ENCODE data around the gene PCSK7.
"Not testable (repeated sequence)": the region's sequence is repeated elsewhere in the genome, so short reads cannot be mapped to it uniquely, and the experiment has no call there.

Gene PCSK7

DNA sequence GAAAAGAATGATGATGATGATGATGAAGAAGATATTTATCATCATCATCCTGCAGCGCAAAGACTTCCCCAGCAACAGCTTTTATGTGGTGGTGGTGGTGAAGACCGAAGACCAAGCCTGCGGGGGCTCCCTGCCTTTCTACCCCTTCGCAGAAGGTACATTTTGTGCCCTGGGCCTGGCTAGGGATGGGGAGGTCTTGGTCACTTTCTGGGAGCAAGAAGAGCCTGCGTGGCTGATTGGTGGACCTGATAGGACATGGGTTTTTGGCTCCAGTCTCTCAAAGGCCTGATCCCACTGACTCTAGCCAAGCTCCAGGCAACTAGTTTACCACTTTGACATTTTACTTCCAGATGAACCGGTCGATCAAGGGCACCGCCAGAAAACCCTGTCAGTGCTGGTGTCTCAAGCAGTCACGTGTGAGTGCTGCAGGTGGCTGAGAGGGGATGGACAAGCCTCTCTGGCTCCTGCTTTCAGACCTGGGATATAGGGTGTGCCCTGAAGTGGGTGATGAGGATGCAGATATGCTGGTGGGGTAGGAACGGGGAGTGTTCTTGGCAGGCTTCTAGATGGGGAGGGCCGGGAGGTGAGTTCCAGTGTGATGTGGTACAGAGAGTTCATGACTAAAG lies 48.0 kb downstream of the PCSK7 start:
- DNase-seq (ENCODE audit: low read depth in 2 of 2): no peak

DNA sequence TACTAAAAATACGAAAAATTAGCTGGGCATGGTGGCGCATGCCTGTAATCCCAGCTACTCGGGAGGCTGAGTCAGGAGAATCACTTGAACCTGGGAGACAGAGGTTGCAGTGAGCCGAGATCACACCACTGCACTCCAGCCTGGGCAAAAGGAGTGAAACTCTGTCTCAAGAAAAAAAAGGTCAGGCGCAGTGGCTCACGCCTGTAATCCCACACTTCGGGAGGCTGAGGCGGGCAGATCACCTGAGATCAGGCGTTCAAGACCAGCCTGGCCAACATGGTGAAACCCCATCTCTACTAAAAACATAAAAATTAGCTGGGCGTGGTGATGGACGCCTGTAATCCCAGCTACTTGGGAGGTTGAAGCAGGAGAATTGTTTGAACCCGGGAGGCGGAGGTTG lies 48.7 kb downstream of the PCSK7 start:
- DNase-seq (ENCODE audit: low read depth in 2 of 2): not testable (repeated sequence)

DNA sequence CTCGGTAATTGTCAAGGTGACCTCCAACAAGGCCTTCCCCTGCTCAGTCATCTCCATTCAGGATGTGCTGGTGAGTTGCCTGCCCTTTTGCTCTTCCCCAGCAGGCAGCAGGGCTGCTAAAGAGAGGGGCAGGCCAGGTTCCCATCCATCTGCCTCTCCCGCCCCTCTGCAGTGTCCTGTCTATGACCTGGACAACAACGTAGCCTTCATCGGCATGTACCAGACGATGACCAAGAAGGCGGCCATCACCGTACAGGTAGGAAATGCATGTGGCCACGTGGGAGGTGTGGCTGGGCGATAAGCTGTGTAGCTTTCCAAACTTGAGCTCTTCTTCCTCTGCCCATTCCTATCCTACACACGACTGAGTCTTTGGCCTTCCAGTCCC lies 49.3 kb downstream of the PCSK7 start:
- DNase-seq (ENCODE audit: low read depth in 2 of 2): no peak

DNA sequence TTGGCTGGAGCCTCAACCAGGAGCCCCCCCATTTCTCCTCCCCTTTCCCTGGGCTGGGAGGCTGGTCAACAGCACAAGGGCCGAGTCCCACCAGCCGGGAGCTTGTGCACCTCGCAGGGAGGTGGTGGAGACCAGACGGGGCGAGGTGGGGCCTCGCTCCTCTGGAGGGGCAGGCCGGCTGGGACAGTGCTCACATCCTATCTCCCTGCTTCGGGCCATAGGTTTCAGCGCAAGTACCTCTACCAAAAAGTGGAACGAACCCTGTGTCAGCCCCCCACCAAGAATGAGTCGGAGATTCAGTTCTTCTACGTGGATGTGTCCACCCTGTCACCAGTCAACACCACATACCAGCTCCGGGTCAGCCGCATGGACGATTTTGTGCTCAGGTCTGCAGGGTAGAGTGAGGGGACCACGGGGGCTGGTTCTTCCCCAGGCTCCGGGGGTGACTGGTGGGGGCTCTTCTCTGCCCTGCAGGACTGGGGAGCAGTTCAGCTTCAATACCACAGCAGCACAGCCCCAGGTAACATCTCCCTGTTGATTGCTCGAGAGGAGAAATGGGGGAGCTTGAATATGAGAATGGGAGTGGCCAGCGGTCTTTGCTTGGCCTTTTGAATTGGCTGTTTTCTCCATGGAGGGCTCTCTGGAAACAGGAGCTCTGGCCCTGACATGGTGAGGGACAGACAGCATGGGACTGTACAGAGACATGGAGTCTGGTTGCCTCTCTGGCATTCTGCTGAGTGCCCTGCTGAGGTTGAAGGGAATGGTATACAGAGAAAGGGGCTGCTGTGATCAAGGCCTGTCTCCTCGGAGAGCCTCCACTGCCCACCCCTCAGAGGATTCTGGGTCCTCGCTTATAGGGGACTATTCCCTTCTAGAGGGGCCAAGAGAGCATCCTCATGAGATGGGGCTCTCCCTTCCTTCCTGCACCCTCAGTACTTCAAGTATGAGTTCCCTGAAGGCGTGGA lies 50.0 kb downstream of the PCSK7 start:
- DNase-seq (ENCODE audit: low read depth in 2 of 2): no peak

DNA sequence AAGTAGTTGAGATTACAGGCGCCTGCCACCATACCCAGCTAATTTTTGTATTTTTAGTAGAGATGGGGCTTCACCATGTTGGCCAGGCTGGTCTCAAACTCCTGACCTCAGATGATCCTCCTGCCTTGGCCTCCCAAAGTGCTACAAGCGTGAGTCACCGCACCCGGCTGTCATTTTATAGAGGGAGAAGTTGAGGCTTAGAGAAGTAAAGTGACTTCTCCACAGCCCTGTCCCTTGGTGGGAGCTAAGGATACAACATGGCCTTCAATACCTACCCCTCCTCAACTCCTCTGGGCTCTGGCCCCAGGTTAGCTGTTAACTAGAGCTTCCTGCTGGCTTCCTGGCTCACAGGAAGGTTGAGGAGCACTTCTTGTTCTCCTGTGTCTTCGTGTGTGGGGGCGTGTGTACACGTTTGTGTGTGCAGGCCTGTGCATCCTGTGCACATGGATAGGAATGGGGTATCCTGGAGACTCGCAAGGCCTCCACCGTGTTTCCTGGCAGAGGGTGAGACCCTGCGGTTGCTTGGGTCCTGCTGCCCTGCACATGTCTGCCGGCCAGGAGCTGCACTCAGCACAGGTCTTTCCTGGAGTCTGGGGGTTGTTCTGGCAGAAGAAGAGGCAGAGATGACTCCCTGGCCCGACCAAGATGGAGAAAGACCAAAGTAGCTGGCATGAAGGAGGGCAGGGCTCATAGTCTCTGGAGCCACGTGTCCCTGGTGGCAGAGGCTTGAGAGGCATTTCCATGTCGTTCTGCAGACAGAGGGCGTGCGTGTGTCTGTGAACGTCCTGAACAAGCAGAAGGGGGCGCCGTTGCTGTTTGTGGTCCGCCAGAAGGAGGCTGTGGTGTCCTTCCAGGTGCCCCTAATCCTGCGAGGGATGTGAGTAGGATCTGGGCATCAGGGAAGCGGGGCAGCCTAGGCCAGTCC lies 51.0 kb downstream of the PCSK7 start:
- peak; percentile 48 to 51 for DNase-seq (ENCODE audit: low read depth in 2 of 2)

DNA sequence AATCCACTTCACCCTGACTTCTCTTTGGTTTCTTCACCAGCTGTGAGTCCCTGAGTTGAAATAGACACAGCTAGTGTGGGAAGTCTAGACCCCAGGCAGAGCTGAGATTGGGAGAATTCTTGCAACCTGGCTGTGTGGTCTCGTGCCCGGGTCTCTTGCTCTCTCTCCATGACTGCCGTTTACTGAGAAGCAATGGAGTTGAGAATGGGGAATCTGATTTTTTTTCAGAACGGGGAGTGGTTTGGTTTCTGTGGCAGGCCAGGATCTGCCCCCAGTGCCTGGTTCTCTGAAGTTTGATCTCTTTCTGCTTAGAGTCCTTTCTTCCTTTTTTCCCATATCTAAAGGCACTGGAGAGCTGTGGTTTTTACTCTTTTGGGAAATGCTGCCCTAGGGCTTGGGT lies 51.9 kb downstream of the PCSK7 start:
- DNase-seq (ENCODE audit: low read depth in 2 of 2): no peak

DNA sequence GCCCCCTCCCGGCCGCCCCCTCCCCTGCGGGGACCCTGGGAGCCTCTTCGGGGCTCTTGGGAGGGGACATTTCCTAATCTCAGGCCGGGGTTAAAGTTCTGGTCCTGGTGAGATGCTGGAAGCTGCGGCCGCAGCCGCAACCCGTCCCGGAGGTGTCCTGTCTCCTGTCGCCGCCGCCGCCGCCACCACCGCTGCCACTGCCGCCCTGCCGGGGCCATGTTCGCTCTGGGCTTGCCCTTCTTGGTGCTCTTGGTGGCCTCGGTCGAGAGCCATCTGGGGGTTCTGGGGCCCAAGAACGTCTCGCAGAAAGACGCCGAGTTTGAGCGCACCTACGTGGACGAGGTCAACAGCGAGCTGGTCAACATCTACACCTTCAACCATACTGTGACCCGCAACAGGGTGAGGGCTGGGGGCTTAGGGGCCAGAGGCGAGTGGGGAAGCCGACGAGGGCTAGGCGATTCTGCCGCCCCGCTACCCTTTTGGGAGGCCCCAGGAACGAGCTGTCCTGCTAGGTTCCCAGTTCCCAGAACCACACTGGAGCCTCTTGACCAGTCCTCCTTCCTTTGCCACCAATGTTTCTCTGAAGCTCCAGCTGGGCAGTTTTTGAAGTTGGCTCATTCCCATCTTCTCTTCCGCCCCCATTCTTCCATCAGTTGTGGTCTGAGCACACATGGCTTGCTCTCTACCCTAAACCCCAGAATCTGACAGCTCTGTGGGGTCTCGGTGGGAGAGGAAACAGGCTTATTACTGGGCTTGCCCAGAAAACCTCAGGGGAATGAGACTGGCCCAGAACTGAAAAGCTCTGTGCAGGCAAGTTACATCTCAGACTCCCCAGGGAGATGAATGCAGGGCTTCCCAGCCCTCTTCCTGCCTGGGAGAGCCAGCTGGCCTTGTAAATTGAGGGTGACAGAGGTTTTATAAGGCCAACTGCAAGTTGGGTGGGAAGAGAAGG lies 52.5 kb downstream of the PCSK7 start:
- DNase-seq (ENCODE audit: low read depth in 2 of 2): peak; percentile 20 to 34

DNA sequence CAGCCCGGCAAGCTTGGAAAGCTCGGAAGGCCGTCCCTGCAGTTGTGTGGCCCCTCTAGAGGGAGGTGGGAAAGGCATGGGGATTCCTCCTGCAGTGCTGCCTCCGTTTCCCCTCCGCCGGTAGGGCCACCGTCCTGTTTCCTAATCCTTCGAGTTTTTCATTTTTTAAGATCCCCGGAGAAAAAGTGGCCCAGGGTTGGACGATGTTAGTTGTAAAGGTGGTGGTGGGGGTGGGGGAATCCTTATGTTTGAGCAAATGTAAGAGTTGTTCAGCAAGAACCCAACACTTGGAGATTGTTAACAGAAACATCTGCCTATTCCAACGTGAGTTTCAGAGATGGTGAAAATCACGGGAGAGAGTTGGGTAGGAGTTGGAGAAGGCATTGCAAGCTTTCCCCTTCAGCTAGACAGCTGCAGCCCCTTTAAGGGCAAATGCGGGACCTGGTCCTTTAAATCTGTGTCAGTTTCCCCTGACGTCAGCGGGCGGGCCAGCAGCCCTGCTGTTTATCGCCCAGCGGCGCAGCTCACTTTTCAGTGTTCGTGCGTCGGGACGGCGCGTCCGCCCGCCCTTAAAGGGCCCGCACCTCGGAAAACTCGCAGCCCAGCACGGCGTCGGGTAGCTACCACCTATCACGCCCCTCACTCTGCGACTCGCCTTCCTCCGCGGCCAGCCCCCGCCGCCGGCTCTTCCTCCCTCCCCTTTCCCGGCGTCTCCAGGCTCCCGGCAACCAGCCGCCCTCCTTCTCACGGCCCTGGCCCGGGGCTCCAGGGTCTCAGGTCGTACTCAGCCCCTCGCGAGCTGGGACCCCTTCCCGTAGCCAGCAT lies 53.5 kb downstream of the PCSK7 start, which contains the start of gene SIDT2:
TSS of gene SIDT2 (plus strand) at position 534 of the 825 bp plus-strand sequence. CDS start 521 bp downstream, outside the sequence.
- peak; percentile 85 to 87 for DNase-seq (ENCODE audit: low read depth in 2 of 2)

DNA sequence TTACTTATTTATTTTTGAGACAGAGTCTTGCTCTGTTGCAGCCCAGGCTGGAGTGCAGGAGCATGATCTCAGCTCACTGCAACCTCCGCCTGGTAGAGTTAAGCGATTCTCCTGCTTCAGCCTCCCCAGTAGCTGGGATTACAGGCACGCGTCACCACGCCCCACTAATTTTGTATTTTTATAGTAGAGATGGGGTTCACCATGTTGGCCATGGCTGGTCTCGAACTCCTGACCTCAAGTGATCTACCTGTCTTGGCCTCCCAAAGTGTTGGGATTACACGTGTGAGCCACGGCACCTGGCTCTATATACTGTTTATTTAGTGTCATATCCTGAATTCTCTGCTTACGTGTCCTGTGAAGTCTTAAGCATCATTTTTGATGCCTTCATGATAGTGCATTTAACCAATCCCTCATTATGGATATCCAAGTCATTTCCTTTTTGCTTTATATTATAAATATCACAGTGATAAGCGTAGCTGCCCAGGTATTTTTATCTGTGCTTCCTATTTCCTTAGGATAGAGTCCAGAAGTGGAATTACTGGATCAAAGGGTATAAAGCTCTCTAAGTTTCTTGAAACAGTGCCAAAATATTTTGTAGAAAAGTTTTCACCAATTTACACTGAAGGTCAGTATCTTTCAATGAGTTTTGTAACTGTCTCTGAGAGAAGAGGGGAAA lies 54.2 kb downstream of the PCSK7 start:
- no peak for DNase-seq (ENCODE audit: low read depth in 2 of 2)

DNA sequence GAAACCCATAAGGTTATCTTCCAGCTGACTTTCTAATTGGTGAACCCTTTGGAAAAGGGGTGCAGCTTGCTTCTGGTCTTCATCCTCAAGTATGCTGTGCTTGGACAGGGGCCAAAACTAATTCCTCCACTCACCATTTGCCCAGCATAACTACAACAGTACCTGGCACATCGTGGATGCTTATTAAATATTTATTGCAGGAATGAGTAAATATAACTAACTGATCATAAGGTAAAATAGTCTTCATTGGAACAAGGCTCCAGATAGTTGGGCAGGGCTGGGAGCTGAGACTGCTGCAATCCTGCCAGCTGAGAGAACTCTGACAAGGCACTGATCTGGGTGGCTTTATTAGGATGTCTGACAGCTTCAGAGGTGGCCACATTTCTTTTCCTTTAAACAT lies 55.7 kb downstream of the PCSK7 start:
- DNase-seq (ENCODE audit: low read depth in 2 of 2): no peak

DNA sequence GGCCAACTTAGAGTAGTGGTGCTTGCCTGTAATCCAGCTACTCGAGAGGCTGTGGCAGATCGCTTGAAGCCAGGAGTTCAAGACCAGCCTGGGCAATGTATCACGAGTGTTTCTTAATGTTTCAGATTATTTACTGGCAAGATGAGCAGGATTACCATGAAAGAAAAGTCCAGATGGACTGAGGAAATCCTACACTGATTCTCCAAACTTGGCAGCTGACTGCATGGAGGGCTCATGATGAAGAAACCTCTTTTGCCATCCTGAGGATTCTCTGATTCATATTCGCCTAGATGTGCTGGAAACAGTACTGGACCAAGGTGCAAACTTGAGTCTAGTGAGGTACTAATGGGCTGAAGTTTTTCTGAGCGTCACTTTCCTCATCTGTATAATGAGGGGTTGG lies 56.1 kb downstream of the PCSK7 start:
- no peak for DNase-seq (ENCODE audit: low read depth in 2 of 2)

DNA sequence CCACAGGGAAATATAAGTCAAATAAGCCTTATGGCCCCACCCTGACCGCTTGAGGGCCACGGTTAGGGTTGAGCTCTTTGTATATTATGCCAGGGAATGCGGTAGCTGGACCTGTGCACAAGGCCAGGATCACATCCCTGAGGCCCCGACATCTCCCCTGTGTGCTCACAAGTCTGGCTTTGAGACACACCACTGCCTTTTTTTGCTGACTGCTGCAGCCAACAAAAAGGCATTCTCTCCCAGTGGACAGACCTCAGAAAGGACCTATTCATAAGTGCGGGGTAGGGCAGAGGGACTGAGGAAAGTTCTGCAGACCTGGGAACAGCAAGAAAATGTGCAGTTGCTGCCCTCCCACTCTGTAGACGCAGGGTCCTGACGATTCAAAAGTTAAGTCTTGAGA lies 56.8 kb downstream of the PCSK7 start:
- DNase-seq (ENCODE audit: low read depth in 2 of 2): no peak

DNA sequence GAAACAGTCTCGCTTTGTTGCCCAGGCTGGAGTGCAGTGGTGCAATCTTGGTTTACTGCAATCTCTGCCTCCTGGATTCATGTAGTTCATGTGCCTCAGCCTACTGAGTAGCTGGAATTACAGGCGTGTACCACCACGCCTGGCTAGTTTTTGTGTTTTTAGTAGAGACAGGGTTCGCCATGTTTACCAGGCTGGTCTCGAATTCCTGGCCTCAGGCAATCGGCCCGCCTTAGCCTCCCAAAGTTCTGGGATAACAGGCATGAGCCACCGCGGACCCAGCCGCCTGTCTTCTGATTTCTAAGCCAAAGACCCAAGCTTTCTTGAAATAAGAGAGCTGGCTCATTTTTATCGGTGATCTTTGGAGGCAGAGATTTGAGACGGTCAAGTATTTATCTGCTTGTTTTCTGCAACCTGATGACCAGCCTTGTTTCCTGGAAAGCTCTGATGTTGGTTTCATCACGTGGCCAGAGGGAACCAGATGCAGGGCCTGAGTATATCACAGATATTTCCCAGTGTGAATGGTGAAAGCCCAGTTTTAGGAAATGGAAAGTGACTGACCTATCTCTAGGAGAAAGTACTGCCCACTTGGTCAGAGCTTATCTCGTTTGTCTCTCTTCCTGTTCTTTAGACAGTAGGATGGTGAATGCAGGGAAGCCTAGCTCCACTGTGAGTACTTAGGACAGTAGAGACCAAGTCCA lies 59.0 kb downstream of the PCSK7 start:
- DNase-seq (ENCODE audit: low read depth in 2 of 2): no peak

DNA sequence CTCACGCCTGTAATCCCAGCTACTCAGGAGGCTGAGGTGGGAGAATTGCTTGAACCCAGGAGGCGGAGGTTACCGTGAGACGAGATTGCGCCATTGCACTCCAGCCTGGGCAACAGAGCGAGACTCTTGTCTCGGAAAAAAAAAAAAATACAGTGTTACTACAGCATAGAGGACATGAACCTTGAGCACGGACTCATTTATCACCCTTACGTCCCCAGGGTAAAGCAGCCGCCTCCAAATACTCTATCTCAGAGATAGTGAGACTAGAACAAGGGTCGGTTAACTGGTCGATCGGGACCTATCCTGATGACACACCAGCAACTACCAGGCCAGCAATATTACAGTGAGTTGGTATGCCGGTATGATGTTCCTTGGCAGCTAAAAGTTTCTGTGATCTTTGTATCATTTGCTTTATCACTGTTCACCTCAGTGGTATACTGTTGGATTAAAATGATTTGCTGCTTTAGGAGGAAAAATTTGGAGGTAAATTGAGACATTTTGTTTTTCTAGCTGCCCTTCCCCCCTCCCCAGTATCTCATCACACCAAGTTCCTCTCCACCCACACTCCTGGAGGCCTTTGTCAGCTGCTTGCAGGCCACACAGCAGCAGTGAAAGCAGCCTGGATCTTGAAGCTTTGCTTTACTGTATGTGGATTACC lies 60.3 kb downstream of the PCSK7 start:
- no peak for DNase-seq (ENCODE audit: low read depth in 2 of 2)

DNA sequence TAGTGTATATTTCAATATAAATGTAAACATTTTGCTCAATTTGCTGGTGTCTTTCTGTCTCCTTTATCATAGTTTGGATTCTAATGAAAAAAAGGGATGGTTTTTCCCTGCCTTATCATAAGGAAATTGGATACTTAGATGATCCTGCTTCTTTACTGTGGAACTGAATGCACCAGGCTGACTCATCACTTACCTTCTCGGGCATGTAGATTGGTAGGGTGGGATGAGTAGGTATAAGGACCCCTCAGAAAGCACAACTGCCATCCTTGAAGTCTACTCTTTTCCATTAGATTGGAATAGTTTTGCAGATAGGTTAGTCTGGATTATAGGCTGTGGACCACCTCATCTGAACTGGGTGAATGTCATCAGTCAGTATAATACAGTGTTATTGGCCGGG lies 60.9 kb downstream of the PCSK7 start:
- DNase-seq (ENCODE audit: low read depth in 2 of 2): no peak

DNA sequence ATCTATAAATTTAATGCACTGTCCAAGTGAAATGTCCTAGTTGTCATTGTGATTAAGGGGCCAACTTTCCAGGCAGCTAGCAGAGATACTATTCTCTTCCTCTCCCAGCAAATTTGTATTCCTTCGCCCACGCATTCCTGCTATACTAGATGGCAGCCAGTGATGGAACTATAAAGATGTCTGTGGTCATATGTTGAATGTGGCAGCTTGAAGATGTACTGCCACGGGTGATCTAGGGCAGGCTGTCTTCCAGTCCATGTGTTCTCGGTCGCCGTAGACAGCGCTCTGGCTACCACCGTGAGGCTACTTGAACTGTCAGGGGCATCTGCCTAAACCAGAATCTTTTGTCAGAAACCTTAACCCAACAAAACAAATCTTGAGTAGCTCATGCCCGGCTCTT lies 61.7 kb downstream of the PCSK7 start:
- DNase-seq (ENCODE audit: low read depth in 2 of 2): no peak

DNA sequence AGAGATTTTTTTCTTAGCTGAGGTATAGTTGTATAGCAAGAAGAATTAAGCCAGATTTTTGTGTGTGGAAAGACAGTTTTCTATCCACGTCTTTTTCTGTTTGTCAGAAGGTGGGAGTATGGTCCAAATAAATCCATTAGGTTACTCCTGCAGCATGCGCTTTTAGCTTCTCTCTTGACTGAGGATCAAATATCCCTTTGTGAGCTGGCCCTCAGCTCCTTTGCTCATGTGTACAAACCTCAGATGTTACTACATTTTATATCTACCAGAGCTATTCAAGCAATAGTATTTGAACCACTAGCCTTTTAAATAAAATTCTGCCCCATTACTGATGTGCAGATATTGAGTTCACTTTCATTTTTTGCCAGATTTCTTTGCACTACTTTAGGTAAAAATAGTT lies 62.1 kb downstream of the PCSK7 start:
- no peak for DNase-seq (ENCODE audit: low read depth in 2 of 2)

DNA sequence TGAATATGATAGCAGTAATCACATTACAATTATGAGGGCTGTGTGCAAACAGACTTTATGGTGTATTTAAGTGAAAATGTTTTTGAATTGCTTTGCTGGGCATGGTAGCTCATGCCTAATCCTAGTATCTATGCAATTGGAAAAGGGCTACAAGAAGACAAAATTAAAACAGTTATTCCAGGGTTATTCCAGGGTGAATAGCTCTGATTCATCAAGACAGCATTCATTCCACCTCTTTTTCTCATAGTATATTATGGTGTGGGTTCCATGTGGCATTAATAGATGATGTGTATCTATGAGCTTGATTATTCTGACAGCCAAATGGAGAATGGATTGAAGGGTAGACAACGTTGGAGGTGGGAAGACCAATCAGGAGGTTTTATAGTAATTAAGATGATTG lies 65.4 kb downstream of the PCSK7 start:
- DNase-seq (ENCODE audit: low read depth in 2 of 2): no peak
